Measurements from ENCODE around the gene PTP4A1. TPM values are rescaled to one million over a fixed set of nuclear protein-coding genes. Genes with fewer than 3 reads are reported as not detected.

PTP4A1 gene
- total and polyA plus RNA-seq, 2 of the 13 experiments (the other 11 are each of a cell fraction or from before 2014, with no cell fraction given), result 141 to 376 TPM

GRCh38 chr6:63572044-63572746 is at the start of gene PTP4A1, which contains the start of gene LOC128125822 (continued):
- TF ChIP-seq THAP9 (CRISPR knock-in tag; IDR thresholded peaks at IDR 0.05; ENCODE audit: borderline replicate concordance) (peak; percentile 51; the same call in 1 of the 2 replicates), HMG20B (CRISPR knock-in tag; conservative IDR thresholded peaks at IDR 0.05) (peak; percentile 13; the same call in 1 of the 2 replicates), IKZF5 (CRISPR knock-in tag; IDR thresholded peaks at IDR 0.05) (no peak; the same call in none of the 2 replicates), ASH2L (IDR thresholded peaks at IDR 0.05; ENCODE audit: insufficient read length, low read depth, low read length) (peak; percentile 63), ZNF800 (CRISPR knock-in tag; IDR thresholded peaks at IDR 0.05) (no peak), ZNF768 (CRISPR knock-in tag; IDR thresholded peaks at IDR 0.05) (peak; percentile 74), ELF1 (CRISPR knock-in tag; IDR thresholded peaks at IDR 0.05) (peak; percentile 46; the same call in 1 of the 2 replicates), ZBTB26 (CRISPR knock-in tag; IDR thresholded peaks at IDR 0.05; ENCODE audit: borderline replicate concordance) (peak; percentile 36; the same call in 1 of the 2 replicates), ZNF34 (CRISPR knock-in tag; IDR thresholded peaks at IDR 0.05; ENCODE audit: borderline replicate concordance) (no peak), ZNF205 (CRISPR knock-in tag; IDR thresholded peaks at IDR 0.05) (peak; percentile 59; the same call in 1 of the 2 replicates), ZBTB49 (CRISPR knock-in tag; IDR thresholded peaks at IDR 0.05; ENCODE audit: borderline replicate concordance) (no peak), TAF1 (CRISPR knock-in tag; IDR thresholded peaks at IDR 0.05) (peak; percentile 97), TBP (CRISPR knock-in tag; IDR thresholded peaks at IDR 0.05) (no peak), KMT2A (CRISPR knock-in tag; IDR thresholded peaks at IDR 0.05) (no peak; the same call in 1 of the 2 replicates), ZBTB42 (CRISPR knock-in tag; IDR thresholded peaks at IDR 0.05) (0 out of 2 replicates have a peak, but pooled peaks have one; percentile 20), ZFP82 (CRISPR knock-in tag; IDR thresholded peaks at IDR 0.05; ENCODE audit: borderline replicate concordance) (peak; percentile 97), ZSCAN20 (CRISPR knock-in tag; IDR thresholded peaks at IDR 0.05; ENCODE audit: borderline replicate concordance) (no peak), KDM5A (IDR thresholded peaks at IDR 0.05; ENCODE audit: borderline replicate concordance, low read length) (no peak), MAX (IDR thresholded peaks at IDR 0.05) (peak; percentile 84; the same call in 1 of the 2 replicates)
